NCI-H2107 (cell line): ENCODE measurements around the gene DHX35.

Experiments used
- DNase-seq: peaks from one replicate; lab custom pipeline; 2025; lab: John Stamatoyannopoulos, UW

The DHX35 gene

DNA sequence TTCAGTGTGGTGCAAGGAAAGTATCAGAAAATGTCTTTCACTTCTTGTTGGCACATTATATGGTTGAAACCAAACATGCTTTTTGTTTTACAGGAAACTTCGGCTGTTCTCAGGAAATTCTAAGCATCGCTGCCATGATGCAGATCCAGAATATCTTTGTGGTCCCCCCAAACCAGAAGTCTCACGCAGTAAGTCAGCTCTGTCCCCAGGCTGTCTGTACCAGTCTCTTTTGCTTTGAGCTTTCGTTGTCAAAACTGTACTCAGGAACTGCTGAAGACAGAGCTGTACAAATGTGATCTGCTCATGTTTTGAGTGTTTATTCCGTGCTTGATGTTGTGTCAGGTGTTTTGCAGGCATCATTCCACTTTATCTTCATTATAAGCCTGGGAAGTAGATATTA lies 59.6 kb downstream of the DHX35 start:
- no peak for DNase-seq

DNA sequence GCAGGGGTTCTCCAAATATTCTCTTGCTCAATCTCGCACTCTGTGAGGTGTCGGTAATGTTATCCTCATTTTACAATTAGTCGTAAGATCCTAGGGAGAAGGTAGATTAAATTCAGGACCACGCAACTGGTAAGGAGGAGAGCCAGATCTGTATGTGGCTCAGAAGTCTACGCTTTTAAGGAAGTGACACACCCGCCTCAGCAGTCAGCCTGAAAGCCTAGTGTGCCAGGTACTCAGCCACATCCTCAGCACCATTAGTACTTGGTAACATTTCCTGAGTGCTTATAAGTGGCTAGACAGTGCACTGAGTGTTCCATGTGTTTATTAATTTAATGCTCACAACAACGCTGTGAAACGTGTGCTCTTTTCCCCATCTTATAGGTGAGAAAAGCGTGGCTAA lies 63.7 kb downstream of the DHX35 start:
- no peak for DNase-seq

DNA sequence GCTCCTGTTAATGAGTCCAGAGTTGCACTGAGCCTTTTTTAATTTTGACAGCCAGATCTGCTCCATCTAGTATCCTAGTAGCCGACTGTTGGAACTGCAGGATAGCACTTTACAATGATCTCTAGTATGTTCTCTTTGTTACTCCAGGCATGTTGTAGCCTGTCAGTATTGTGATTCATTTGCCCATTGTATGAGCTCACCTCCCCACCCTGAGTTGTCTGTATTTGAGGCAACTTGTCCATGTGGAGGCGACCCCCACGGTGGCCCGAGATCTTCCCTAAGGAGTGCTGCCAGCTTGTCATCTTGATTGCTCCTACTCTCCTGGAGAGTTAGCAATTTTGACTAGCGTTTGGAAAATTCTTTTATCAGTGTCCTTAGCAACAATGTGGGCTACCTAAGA lies 67.2 kb downstream of the DHX35 start:
- DNase-seq = no peak

DNA sequence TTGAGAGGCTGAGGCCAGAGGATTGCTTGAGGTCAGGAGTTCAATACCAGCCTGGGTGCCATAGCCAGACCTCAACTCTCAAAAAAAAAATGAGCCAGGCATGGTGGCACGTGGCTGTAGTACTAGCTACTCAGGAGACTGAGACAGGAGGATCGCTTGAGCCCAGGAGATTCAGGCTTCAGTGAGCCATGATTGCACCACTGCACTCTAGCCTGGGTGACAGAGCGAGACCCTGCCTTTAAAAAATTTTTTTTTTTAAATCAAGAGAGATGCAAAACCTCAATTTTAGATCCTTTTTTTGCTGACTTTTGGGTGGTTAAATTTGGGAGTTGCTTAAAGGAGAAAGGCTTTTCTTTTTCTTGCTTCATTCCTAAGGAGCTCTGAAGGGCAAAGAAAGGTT lies 70.9 kb downstream of the DHX35 start:
- DNase-seq = no peak

DNA sequence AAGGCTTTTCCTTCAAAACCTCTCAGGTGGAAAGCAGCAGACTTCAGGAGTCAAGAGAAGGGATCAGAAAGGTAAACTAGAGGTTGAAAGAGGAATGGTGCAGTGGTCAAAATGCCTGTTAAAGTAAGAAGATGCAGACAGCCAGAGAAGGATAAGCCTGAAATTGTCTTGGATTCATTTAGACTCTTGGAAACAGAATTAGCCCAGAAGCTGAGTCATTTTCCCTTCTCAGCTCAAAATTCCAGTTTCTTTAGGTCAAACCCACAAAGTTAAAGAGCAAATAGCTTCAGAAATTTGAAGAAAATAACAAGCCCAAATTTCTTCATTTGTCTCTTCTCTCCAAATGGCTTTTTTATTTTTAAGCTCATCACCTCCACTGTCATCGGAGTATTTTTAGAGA lies 73.9 kb downstream of the DHX35 start:
- DNase-seq = no peak

DNA sequence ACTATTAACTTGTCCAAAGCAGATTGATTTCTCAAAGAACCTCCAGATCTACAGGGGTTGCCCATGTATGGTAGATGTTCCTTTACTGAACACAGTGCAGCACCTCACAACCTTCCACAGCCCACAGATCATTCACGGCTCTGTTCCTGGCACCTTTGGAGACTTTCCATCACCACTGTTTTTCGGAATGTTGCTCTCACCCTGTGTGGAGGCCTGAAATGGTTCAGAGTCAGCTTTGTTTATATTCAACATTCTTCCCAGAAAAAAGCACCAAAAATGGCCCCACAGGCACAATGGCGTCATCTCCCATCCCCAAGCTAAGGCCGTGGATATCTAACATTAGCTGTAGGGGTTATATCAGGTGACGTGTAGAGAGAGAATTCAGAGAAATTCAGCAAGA lies 74.7 kb downstream of the DHX35 start:
- DNase-seq = no peak

DNA sequence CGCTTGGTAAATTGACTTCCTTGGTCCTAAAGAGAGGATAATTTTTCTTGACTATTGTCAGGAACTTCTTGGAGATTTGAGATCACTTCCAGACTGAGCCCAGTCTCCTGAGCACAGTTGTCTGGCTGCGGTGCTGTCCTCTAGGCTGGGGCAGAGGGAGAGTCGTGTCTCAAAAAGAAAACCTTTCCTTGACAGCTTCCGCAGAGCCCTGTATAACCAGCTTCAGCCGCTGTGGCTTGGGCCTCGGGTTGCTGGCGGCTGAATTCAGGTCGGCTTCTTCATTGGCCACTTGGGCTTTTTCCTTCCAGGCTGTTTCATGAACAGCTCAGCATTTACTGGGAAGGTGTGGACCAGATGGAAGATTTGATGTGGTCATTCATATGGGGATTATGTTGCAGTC lies 75.9 kb downstream of the DHX35 start:
- DNase-seq = no peak

DNA sequence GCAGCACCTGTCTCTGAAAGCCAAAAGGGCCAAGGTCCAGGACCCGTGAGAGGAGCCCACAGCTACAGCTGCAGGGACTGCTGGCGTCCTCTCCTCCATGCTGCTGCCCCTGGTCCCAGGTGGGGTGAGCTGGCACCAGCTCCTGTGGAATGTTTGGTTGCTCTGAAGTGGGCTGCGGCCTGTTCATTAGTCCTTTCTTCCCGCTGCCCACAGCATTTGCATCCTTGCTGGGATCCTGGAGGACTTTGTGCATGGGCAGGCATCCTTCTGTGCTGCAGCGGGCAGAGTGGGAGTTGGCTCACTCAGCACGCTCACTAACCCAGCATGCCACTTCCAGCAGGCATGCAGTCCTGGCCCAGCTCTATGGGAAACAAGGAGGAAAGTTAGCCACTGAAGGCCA lies 76.4 kb downstream of the DHX35 start:
- DNase-seq = no peak

DNA sequence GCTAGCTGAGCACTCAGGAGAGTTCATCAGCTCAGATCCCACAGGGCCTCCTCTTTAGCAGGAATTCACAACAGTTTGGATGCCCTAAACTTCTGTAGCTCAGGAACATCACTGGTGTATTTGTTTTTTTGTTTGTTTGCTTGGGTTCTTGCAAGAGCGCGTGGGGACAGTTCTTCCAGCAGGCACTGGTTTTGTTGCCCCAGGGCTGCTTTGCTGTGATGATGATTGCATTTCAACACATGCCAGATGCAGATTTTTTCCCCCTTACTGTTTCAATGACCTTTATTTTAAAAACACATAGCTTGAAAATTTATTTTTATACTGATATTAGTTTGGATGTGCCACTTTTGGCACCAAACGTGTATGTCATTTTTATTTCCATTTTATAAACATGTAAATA lies 77.1 kb downstream of the DHX35 start:
- no peak for DNase-seq

DNA sequence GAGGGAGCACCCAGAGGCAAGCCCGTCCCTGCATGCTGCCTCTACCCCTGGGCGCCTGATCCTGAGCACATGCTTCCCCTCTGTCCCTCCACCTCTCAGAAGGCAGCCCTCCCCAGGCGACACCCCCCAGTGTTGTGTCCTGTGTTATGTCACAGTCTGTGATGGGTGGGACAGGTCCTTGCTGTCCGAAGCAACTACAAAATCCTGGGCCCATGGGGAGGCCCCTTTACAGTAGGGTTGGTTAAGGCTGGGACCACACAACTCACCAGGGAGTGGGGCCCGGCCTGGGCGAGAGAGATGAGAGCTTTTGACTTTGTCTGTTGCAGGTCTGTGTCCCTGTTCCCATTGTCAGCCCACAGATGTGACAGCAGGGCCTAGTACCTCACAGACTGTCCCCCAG lies 78.0 kb downstream of the DHX35 start:
- no peak for DNase-seq

DNA sequence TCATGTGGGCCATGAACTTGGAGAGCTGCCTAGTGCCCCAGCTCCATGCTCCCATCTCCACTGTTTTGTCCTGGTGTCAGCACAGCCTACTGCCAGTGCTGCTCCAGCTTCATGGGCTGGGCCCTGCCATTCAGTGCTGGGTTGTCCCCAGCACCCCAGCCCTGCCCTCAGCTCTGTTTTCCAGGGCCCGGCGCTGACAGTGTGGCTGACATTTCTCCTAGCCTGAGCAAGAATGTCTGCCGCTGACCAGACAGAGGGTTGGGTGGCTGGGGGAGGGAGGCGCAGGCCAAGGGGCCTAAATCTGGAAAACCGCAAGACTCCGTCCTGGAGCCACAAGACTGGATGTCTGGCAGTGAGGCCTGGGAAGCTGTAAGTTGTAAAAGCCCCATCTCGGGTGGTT lies 78.9 kb downstream of the DHX35 start:
- no peak for DNase-seq

DNA sequence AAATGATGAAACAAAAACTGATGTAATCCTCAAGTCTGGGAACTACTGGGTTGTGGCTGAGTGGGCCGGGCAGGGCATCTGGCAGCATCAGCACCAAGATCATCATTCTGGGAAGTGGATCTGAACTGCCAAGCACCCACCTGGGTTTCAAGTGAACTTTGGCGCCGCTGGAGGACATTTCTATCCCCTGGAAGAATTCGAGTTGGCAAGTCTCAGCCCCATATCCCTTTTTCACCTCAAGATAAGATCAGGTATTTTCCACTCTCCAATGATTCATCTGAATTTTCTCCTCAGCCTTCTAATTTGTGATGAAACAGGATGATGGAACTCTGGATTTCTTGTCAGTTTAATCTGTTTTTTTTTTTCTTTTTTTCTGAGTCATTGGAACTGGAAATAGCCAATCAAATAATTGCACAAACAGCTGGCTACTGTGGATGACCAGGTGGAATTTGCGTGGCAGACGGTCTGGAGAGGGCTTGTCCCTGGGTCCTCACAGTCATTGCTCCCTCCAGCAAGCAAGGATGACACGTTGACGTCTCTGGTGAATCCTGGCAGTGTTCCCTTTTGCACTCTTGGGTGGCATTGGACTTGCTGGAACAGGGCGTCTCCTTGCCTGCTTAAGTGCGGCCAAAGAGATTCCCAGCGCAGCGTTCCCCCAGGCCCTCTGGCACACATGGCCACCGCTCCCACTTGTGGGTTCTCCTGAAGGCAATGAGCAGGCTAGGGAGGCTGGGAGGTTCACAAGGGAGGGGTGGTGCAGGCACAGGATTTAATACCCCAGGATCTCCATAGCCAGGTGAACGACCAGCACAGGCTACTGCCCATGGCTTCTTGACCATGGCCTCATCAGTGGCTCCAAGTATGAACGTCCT lies 80.4 kb downstream of the DHX35 start:
- no peak for DNase-seq

DNA sequence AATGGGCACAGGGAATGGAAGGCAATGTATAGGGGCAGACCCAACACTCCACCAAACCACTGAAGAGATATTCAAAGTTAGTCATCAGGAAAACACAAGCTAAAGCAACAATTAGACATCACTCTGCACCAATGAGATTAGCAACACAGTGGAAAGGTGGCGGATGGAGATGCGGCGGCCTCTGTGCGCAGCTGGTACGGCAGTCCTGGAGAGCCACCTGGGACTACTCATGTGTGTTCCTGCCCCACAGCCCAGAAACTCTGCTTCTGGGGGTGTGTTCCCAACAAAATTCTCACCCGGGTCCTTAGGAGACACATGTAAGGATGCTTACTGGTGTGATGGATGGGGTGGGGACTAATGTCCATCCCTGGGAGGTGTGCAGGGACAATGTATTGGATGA lies 82.4 kb downstream of the DHX35 start:
- no peak for DNase-seq

DNA sequence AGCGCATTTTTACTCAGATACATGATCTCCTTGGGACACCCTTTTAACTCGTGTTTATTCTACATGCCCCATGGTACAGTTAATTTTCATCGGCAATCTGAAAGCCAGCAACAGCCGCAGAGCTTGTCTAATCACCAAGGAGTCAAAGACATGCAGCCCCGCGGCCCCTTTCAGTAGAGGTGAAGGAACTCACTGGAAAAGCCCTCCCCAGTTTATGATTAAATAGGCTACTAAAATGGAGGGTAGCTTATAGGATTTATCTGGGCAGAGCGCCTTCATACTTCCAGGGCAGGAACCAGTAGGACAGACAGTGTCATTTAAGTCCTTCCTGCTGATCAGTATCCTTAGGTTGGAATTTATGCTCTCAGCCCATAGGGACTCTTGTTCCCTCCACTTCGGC lies 83.5 kb downstream of the DHX35 start:
- DNase-seq = no peak

DNA sequence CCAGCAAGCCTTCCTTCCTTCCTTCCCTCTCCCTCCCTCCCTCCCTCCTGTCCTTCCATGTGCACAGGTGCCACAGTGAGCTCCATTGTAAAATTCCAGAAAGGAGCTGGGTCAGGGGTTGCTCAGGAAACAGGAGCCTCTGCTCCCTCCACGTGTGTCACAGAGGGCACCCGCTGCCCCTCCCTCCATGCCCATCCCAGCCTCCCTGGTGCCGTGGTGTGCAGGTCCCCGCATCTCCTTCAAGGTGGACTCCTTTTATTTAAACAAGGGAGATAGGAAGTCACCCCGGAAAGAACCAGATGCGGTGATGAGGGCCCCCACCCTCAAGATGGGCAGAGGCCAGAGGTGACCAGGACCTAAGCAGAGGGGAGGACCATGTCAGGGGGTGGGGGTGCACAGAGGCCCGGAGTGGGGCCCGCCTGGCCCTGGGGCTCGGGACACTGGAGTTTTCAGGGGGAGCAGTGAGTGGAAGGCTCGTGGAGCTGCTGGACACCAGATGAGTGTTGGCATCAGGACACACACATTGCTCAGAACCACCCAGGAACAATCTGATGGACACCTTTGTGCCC lies 85.4 kb downstream of the DHX35 start:
- no peak for DNase-seq

DNA sequence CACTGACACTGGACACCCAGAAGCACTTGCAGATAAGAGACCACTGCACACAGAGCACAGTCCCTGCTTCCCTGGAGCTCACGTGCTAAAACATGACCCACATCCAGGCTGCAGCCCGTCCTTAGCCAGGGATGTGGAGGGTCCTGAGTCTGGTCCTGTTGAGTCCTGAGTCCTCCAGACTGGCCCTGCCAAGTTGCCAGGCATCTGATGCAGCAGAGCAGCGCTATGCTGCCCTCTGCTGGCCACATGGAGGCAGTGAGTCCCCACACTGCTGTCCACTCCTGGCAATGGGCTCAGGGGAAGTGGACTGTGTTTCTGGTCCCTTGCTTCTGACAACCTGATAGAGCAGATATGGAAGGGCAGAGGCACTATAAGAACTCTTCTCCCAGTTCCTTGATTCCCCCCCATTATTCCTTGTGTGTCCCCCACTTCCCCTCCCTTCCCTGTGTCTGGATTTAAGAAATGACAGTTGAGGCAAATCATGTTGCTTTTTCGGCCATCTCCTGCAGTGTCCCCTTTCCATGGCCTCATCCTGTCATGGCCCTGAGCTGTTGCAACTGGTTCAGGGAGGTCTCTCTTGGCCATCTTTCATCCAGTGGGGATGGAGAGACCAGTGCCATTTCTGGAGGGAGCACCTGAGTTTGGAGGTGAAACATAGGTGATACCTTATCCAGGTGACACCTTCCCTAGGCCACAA lies 86.0 kb downstream of the DHX35 start:
- peak; percentile 18 for DNase-seq

DNA sequence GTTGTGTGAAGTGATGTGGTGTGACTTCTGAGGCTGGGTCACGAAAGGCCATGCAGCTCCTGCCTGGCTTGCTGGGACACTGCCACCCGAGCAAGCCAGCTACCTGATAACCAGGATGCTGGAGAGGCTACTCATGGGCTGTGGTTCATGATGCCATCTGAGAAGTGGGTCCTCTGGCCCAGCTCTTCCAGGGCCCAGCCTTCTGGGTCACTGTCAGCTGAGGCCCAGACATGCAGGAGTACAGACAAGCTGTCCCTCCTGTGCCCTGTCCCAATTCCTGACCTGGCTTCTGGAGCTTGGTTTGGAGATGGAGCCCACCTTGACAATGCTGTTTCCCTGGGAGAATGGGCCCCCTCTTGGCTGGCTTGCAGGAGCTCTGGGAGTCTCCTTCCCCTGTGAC lies 87.0 kb downstream of the DHX35 start:
- no peak for DNase-seq

DNA sequence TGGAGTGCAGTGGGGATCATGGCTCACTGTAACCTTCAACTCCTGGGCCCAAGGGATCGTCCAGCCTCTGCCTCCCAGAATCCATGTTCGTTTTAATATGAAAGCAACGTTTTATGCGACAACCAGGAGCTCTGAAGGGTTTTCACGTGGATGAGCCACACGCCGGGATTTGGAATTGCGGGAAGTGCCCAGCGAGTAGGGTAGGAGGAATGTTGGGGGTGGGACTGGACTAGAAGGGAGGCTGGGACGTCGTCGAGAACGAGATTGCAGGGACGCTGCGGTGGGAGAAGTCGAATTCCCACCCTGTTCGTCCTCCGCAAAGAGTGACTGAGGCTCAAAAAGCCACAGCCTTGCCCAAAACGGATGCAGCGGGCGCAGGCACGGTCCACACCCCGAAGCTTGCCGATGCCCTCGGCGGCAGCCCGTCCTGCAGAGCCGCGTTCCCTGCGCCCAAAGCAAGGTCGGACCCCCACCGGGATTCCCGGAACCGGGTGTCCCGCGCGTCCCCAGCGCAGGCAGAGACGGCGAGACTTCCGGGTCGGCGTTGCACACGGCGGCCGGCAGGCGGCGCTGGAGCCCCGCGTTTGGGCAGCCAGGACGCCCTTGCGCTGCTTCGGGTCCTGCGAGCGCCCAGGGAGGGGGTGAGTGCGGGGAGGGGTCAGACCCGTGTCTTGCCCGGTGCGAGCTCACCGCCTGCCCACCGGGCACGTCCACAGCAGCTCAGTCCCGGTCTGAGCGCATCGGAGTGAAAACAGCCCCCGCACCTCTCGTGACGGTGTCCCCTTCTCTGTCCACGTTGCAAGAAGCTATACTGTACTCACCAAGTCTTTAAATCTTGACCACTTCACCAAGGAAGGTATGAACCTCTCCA lies 87.8 kb downstream of the DHX35 start:
- no peak for DNase-seq

DNA sequence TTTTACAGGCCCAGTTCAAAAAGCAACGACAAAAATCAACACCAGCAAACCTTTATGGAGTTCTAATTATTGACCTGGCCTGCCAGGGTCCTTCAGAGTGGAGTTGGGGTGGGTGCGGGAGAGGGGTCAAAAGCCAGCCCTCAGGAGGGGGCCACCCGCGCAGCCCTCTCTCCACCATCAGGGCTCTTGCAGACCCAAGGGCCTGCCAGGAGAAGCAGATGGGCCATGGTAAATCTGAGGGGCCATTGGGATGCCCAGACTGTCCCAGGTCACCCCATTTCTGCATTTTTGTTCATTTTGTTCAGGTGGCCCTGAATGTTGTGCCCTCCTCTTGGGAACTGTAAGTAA lies 88.4 kb downstream of the DHX35 start:
- no peak for DNase-seq

DNA sequence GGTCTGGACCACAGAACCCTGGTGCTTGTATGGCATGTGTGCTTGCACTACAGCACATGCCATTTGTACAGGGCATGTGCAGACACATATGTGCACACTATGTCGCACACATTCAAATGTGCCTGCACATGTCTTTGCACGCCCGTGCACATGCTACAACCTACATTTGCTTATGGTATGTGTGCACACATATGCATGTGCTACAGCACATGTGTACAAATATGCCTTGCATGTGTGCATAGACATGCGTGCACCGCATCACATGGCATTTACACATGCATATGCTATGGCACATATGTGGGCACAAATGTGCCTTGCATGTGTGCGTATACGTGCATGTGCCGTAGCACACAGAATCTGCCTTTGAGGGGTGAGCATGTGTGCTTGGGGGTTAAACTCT lies 90.5 kb downstream of the DHX35 start:
- no peak for DNase-seq

DNA sequence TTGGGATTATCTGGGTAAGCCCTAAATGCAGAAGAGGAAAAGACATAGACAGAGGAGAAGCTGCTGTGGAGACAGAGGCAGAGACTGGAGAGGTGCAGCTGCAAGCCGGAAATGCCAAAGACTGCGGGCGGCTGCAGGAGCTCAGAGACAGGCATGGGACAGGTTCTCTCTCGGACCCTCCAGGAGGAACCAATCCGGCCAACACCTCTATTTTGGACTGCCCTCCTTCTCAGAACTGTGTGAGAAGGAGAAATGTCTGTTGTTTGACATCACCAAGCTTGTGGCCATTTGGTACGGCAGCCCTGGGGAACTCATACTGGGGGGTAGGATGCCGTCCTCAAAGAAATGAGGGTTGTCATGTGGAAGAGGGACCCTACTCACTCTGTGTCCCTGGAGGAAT lies 95.0 kb downstream of the DHX35 start:
- DNase-seq = no peak

DNA sequence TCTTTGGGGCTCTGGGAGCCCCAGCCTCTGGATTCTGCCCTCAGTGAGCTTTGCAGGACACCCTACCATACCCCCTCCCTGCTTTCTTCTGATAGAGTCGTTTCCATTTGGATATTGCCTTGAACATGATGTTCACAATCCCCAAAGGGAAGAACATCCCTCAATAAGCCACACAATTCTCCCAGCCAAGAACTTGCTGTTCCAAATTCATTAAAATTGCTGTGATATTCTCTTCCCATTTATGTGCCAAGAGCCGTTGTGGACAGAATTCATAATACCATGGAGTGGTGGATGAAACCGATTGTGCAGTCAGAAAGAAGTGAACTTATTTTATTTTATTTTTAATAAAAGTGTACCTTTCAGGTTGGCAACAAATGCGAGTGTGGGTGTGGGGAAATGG lies 95.8 kb downstream of the DHX35 start:
- no peak for DNase-seq

DNA sequence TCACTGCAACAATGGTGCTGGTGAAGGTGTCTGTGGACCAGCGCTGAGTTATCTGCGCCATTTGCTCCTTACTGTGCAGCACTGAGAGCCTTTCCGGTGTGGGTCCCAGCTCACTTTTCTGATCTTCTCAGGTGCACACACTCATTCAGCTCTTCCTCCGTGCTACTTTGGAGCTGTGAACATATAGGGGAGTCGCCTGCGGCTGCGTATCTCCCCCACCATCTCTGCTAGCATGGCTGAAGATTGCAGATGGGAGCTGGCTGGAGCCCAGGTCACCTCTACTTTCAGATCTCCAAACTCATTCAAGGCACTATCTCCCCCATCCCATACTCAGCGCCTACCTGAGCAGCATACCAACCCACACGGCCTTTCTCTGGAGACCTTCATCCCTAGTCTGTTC lies 96.9 kb downstream of the DHX35 start:
- no peak for DNase-seq
